CD4-positive, alpha-beta T cell (primary cell): ENCODE measurements around the gene NDUFAF2. TPM values are rescaled to one million over a fixed set of nuclear protein-coding genes. Genes with fewer than 3 reads are reported as not detected.
A peak's percentile ranks its signal among the peaks of the same experiment; 100 is the strongest.

Source experiments
- ATAC-seq: fragments of 200-7000 bp; cut with Tn5 transposase; one replicate; pipeline ENCODE4 v1.10.0; 2022; ENCODE audit warnings: mild to moderate bottlenecking; ENCODE audit not compliant: poor library complexity
- CTCF ChIA-PET: fragments of 350-600 bp; sonication (Branson Sonifier 250); formaldehyde crosslinking; loops from one replicate; lab custom pipeline; 2021; ENCODE audit warnings: antibody characterized with exemption, inconsistent platforms; lab: Charles Lee
- POLR2A ChIA-PET: fragments of 350-600 bp; sonication (Branson Sonifier 250); formaldehyde crosslinking; loops from one replicate; lab custom pipeline; 2021; ENCODE audit warnings: antibody characterized with exemption, inconsistent platforms; lab: Charles Lee
- DNase-seq, 14 experiments: peaks; one replicate each; pipeline ENCODE4 v3.0.0-alpha.2; 2013 to 2020; ENCODE audit warnings: mixed read lengths in 2 of 14
- H3K27ac ChIP-seq, 2 donors: one replicate each; pipeline versions ENCODE4 v1.5.1 to v1.7.0; 2013; ENCODE audit warnings: low read length in 2 of 2, low read depth in 1 of 2, mild to moderate bottlenecking in 1 of 2
- H3K27me3 ChIP-seq, 2 experiments: 1 replicate in 1 of 2; 2 replicates in 1 of 2; pipeline versions ENCODE4 v1.6.1 to v1.7.0; 2013; ENCODE audit warnings: low read length in 2 of 2, control low read depth in 1 of 2, mild to moderate bottlenecking in 1 of 2, moderate library complexity in 1 of 2; ENCODE audit not compliant: insufficient read depth in 2 of 2, control insufficient read depth in 1 of 2
- H3K36me3 ChIP-seq: one replicate; pipeline ENCODE4 v1.6.1; 2013; ENCODE audit warnings: low read length, control low read depth; ENCODE audit not compliant: insufficient read depth
- H3K4me1 ChIP-seq: one replicate; pipeline ENCODE4 v1.6.1; 2013; ENCODE audit warnings: low read length, control low read depth; ENCODE audit not compliant: insufficient read depth
- H3K4me3 ChIP-seq: one replicate; pipeline ENCODE4 v1.5.1; 2013; ENCODE audit warnings: mild to moderate bottlenecking, low read length, moderate library complexity
- H3K9me3 ChIP-seq, 2 experiments: 1 replicate in 1 of 2; 2 replicates in 1 of 2; pipeline versions ENCODE4 v1.6.1 to v1.7.0; 2013; ENCODE audit warnings: low read length in 2 of 2, mild to moderate bottlenecking in 2 of 2, control low read depth in 1 of 2, moderate library complexity in 1 of 2; ENCODE audit not compliant: control insufficient read depth in 1 of 2, insufficient read depth in 1 of 2
- H3K27ac Mint-ChIP-seq: one replicate; pipeline ENCODE4 v1.8.0; 2020; ENCODE audit warnings: mixed read lengths
- H3K27me3 Mint-ChIP-seq: one replicate; pipeline ENCODE4 v1.8.0; 2021; ENCODE audit warnings: mixed read lengths
- H3K36me3 Mint-ChIP-seq: one replicate; pipeline ENCODE4 v1.8.0; 2021; ENCODE audit warnings: low read depth, mixed read lengths
- H3K4me1 Mint-ChIP-seq: one replicate; pipeline ENCODE4 v1.8.0; 2021; ENCODE audit warnings: low read depth, mixed read lengths
- H3K4me3 Mint-ChIP-seq: one replicate; pipeline ENCODE4 v1.8.0; 2020; ENCODE audit warnings: mild to moderate bottlenecking, mixed read lengths
- H3K9me3 Mint-ChIP-seq: one replicate; pipeline ENCODE4 v1.8.0; 2020; ENCODE audit warnings: mixed read lengths
- CTCF ChIP-seq: fragments of 200-600 bp; IDR thresholded peaks from one replicate; pipeline ENCODE4 v1.8.0; 2022; ENCODE audit warnings: antibody characterized with exemption, mild to moderate bottlenecking
- intact Hi-C, 2 experiments: fragments of 100-400 bp; cut with DNase I in 1 of 2; cut with micrococcal nuclease in 1 of 2; formaldehyde crosslinking; loops; one replicate each; pipeline versions ENCODE4 v1.15.1 to v1.9.0; 2023 to 2025; cut with DNase I, micrococcal nuclease
- polyA plus RNA-seq, 2 donors: library from polyadenylated mRNA; unstranded; fragments of 120-200 nt; gene quantifications; one replicate each; pipeline ENCODE4 v1.2.1, GENCODE V29; 2013
- total RNA-seq, 174 experiments: library from RNA in 2 of 174; stranded (reverse) in 2 of 174; gene quantifications; one replicate each; pipeline ENCODE4 v1.2.3 and lab custom pipeline; 2021 to 2026

The NDUFAF2 gene
- total RNA-seq: 1 to 10 TPM; 8.1 to 8.8 TPM
- 27.7 TPM for polyA plus RNA-seq (2013, experiment 1 of 2)
- 20.2 TPM for polyA plus RNA-seq (2013, experiment 2 of 2)
- 2.9 to 32.5 (median 10.3) reads per million in 172 experiments for total RNA-seq (lab: John Stamatoyannopoulos, UW)

- Histone ChIP-seq H3K27ac (peak within 1 kb of the TSS; percentile 47 to 63), H3K27me3 (no peaks in the 10 kb centered on the region), H3K9me3 (no peaks in the 10 kb centered on the region), H3K4me3 (peak within 1 kb of the TSS; percentile 73), H3K4me1 (peaks cover 10% of the 10 kb centered on the region), H3K36me3 (no peaks in the 10 kb centered on the region)
- H3K4me1 Mint-ChIP-seq: peaks cover 25% of the 10 kb centered on the region
- no peaks in the 10 kb centered on the region for H3K27me3 Mint-ChIP-seq
- ATAC-seq (peak; percentile 98), DNase-seq (peak; percentile 75 to 93 (median 82))
- no peak within 1 kb of the TSS for H3K27ac Mint-ChIP-seq
- CTCF ChIA-PET: interaction anchor here (0.9 to 1.5 kb wide), 3 partner anchors 14 to 463 kb away, joined by 3 to 6 read pairs (median 3); no protein-coding TSS in a partner anchor
- H3K4me3 Mint-ChIP-seq: no peak within 1 kb of the TSS
- intact Hi-C loops: loop anchor here in 1 of 2 experiments (5.0 to 10.0 kb wide), 5 partner anchors 217 to 1470 kb away; partner anchors contain the start of genes DEPDC1B, IPO11, SMIM15 and ZSWIM6
- peaks cover 4% of the 10 kb centered on the region for H3K36me3 Mint-ChIP-seq
- POLR2A ChIA-PET: interaction anchor here (0.5 to 1.8 kb wide), 8 partner anchors 9 to 387 kb away, joined by 3 to 7 read pairs (median 5); partner anchors contain the start of gene ZSWIM6
- H3K9me3 Mint-ChIP-seq: no peaks in the 10 kb centered on the region
- TF ChIP-seq CTCF: no peak
Observed at GRCh38 chr5:60944904-60945812, at the start of gene NDUFAF2, which contains the start of gene ERCC8. Gene NDUFAF2 (plus strand): TSS chr5:60945205. CDS start chr5:60945256, 51 bp downstream. Gene ERCC8 (minus strand): TSS chr5:60945070. CDS start chr5:60945008, 62 bp downstream.

DNA sequence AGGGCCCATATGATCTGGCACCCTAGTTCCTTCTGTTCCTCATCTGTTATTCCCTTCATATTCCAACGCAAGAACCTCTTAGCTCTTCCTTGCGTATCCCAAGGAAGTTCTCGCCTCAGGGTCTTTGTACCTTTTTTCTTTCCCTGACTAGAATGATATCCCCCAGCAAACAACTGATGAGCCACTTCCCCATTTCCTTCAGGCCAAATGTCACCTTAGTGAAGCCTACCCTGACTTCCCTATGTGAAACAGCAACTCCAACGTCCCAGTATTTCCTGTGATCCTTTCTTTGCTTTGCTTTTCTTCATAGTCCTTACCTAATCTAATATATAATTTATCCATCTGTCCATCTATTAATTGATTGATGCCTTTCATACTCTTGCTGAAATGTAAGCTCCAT, 48.0 kb upstream of the NDUFAF2 start:
- no peak for TF ChIP-seq CTCF
- intact Hi-C loops: no loop called here
- Mint-ChIP-seq H3K9me3 (peaks cover 4% of the 10 kb centered on the region), H3K4me3 (no peak overlapping the region), H3K27ac (no peak overlapping the region), H3K36me3 (peaks cover 80% of the 10 kb centered on the region), H3K4me1 (no peaks in the 10 kb centered on the region), H3K27me3 (no peaks in the 10 kb centered on the region)
- POLR2A ChIA-PET: no interaction called here
- Histone ChIP-seq H3K4me1 (no peaks in the 10 kb centered on the region), H3K36me3 (peaks cover 11% of the 10 kb centered on the region), H3K9me3 (peaks cover 0 to 6% of the 10 kb centered on the region in 2 experiments), H3K4me3 (no peak overlapping the region), H3K27me3 (no peaks in the 10 kb centered on the region), H3K27ac (no peak overlapping the region)
- CTCF ChIA-PET: no interaction called here
- ATAC-seq (no peak), DNase-seq (no peak)

DNA sequence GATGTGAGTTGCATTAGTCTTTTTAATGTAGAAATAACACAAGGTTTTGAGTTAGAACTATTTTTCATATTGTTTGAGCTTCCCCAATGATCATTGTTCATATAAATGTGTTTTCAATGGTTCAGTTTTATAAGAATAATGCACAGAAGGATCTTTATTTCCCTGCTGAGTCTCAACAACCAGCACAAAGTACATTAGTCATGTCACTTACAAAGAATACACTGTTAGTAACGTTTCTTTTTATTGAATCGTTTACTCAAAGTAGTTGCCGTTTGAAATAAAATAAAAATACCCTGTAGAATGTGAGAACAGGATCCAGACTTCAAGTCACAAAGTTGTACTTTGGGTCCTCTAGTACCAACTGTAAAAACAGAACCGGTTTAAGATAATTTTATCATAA, 41.6 kb upstream of the NDUFAF2 start:
- no peak overlapping the region for H3K4me3 Mint-ChIP-seq
- no peaks in the 10 kb centered on the region for H3K9me3 ChIP-seq
- H3K27me3 ChIP-seq: no peaks in the 10 kb centered on the region
- no peak for TF ChIP-seq CTCF
- no peak overlapping the region for H3K27ac Mint-ChIP-seq
- no peaks in the 10 kb centered on the region for H3K9me3 Mint-ChIP-seq
- H3K4me3 ChIP-seq: no peak overlapping the region
- ATAC-seq (no peak), DNase-seq (no peak)
- no peaks in the 10 kb centered on the region for H3K4me1 ChIP-seq
- peaks cover 39% of the 10 kb centered on the region for H3K36me3 Mint-ChIP-seq
- ChIA-PET POLR2A (no interaction called here), CTCF (no interaction called here)
- intact Hi-C loops: no loop called here
- no peaks in the 10 kb centered on the region for H3K27me3 Mint-ChIP-seq
- no peak overlapping the region for H3K27ac ChIP-seq
- no peaks in the 10 kb centered on the region for H3K36me3 ChIP-seq
- H3K4me1 Mint-ChIP-seq: no peaks in the 10 kb centered on the region
